ENCODE measurements around the gene ETV6.

- no peak for TF ChIP-seq CTCF (IDR thresholded peaks at IDR 0.05)
- no peak for TF ChIP-seq POLR2A (IDR thresholded peaks at IDR 0.05)
Observed at GRCh38 chr12:11759899-11760298, 110.4 kb downstream of the ETV6 start.

Data from testis (tissue), 2 donors.